ENCODE measurements around the gene FGF19.
"Not testable (repeated sequence)": the region's sequence is repeated elsewhere in the genome, so short reads cannot be mapped to it uniquely, and the experiment has no call there.

FGF19 gene

DNA sequence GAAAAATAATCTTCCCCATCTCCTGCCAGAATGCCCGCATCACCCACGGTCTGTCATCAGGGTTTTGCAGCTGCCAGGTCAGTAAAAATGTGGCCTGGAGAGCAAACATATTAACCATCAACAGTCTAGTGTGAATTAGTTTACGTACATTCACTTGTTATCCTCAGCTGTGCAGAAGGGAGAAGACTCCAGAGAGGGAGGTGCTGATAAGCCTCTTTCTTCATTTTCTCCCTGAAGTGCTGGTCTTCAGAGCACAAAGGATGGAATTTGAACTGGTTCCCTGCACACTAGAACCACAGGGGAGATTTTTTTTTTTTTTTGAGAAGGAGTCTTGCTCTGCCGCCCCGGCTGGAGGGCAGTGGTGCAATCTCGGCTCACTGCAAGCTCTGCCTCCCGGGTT lies 8.2 kb downstream of the FGF19 start:
- no peak for DNase-seq

DNA sequence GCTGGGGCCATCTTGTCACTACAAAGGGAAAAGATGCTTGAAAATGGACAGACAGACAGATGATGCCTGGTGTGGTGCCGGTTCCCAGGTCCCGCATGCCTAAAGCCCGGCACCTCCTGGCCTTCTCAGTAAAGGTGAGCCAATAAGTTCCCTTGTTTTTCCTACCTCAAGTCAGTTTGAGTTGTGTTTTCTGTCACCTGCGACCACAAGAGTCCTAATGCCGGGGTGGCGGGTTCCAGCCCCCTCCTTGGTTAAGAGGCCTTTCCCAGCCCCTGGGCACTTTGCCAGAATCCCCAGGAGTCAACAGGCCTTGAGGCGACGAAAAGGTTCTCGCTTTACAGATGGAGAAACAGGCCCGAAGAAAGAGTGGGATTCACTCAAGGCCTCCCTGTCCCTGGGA lies 9.0 kb downstream of the FGF19 start:
- DNase-seq = no peak

DNA sequence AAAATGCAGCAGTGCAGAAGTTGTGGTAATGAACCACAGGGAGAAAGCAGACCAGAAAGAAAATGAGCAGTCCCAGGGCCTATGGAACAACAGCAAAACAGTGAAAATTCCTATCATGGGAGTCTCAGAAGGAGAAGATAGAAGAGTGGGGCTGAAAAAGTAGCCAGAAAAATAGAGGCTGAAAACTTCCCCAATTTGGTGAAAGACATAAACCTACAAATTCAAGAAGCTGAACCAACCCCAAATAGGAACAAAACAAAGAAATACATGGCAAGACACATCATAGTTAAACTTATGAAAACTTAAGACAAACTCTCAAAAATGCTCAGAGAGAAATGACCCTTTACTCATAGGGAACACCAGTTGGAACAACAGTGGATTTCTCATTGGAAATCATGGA lies 11.4 kb downstream of the FGF19 start:
- DNase-seq = no peak

DNA sequence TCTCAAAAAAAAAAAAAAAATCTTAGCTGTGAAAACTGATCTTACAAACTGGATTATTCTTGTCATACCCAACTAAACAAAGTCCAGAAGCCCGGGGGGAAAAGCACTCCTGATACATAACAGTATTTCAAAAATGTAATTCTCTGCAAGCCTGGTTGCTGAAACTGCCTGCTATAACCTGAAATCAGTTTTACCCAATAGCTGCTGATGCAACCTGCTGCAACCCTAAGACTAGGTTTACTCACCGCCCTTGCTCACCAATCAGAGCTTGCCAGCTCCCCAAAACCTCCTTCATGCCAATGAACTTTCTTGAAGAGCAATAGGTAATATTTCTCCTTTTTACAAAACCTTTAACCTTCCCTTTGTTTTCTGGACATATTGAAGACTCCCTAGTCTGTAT lies 12.4 kb downstream of the FGF19 start:
- no peak for DNase-seq

DNA sequence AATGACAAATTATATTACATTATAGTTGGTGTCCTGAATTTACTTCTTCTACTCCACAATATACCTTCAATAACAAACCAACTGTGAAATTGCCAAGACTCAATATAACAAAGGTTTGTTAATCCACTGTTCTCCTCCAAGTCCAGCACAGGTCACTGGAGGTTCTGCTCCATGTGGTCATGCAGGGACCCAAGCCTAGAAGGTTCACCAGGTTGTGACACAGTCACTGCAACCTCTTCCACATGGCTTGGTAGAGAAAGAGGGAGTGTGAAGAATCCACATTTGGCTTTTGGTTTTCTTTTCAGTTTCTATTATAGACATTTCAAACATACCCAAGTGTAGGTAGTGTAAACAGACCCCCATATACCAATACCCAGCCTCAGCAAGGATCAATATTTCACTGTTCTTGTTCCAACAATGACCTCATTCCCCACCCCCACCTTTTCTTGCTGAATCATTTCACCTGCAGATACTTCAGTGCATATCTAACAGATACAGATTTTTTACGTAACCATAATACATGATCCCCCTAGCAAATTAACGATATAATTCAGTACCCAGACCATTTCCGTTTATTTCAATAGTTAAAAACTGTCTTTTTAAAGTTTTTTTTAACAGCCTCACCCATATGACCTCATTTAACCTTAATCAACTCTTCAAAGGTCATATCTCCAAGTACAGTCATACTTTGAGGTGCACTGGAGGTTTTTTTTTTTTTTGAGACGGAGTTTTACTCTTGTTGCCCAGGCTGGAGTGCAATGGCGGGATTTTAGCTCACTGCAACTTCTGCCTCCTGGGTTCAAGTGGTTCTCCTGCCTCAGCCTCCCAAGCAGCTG lies 14.1 kb downstream of the FGF19 start:
- DNase-seq = no peak

DNA sequence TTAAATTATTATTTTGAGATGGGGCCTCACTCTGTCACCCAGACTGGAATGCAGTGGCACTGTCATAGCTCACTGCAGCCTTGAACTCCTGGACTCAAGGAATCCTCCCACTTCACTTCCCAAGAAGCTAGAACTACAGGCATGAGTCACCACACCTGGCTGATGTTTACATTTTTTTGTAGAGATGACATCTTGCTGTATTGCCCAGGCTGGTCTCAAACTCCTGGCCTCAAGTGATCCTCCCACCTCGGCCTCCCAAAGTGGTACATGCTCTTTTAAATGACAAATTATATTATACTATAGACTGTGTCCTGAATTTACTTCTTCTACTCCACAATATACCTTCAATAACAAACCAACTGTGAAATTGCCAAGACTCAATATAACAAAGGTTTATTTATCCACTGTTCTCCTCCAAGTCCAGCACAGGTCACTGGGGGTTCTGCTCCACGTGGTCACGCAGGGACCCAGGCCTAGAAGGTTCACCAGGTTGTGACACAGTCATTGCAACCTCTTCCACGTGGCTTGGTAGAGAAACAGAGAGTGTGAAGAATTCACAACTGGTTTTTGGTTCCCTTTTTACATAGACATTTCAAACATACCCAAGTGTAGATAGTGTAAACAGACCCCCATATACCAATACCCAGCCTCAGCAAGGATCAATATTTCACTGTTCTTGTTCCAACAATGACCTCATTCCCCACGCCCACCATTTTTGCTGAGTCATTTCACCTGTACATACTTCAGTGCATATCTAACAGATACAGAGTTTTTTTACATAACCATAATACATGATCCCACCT lies 15.7 kb downstream of the FGF19 start:
- not testable (repeated sequence) for DNase-seq

DNA sequence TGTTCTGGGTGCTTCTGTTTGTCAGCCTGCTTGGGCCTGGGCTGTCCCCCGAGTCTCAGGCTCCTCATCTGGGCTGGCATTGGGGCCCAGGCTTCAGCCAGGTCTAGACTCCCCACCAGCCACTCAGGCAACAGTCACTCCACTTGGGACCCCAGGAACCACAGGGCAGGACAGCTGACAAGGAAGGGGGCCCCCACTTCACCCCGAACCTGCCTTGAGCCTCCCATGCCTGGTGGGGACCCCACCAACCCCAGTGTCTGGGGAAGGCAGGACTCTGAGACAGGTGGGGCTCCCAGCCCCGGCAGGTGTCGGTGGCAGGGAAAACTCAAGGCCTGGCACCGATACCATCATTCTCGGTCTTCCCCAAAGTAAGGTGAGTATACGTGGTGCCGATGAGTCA lies 17.0 kb downstream of the FGF19 start:
- DNase-seq = no peak

DNA sequence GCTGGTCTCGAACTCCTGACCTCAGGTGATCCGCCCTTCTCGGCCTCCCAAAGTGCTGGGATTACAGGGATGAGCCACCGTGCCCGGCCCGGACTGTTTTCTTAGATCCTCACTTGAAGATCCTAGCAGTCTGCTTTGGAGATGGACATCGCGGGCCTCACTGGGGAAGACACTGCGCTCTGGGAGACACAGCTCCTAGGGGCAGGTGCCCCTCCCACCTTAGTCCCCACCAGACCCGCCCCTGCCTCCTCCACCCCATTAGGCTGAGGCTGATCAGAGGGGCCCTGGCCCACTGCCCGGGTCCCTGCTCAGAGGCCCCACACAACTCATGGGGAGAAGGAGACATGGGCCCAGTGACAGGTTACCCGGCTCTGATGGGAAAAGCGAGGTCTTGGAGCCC lies 17.4 kb downstream of the FGF19 start:
- DNase-seq = no peak

DNA sequence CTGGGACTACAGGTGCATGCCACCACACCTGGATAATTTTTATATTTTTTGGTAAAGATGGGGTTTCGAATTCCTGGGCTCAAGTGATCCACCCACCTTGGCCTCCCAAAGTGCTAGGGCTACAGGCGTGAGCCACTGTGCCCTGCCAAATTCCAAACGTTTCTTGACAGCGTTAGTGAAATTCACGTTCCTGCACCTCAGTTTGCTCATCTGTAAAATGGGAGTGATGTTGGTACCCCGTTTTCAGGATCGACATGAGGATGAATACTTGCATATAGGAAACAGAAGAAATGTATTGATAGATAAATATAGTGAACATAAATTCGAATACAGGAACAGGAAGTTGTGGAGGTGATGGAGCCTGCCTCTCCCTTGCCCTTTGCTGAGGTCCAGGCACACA lies 18.5 kb downstream of the FGF19 start:
- DNase-seq = no peak

DNA sequence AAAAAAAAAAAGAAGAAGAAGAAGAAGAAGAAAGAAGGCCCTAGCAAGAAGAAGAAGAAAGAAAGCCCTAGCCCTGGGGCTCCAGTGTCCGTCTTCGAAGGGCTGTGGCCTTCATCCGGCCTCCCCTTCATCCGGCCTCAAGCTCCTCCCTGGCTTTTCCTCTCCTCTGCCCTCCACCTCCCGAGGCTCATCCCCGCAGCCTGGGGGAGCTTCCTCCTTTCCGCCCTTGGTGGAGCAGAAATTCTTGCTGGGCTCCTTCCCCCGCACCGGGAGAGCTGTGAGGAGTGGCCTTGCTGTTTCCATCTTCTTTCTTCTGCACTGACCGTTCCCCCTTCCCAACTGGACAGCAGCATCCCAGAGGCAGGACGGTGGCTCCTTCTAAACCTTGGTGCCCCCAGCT lies 19.2 kb downstream of the FGF19 start:
- no peak for DNase-seq

DNA sequence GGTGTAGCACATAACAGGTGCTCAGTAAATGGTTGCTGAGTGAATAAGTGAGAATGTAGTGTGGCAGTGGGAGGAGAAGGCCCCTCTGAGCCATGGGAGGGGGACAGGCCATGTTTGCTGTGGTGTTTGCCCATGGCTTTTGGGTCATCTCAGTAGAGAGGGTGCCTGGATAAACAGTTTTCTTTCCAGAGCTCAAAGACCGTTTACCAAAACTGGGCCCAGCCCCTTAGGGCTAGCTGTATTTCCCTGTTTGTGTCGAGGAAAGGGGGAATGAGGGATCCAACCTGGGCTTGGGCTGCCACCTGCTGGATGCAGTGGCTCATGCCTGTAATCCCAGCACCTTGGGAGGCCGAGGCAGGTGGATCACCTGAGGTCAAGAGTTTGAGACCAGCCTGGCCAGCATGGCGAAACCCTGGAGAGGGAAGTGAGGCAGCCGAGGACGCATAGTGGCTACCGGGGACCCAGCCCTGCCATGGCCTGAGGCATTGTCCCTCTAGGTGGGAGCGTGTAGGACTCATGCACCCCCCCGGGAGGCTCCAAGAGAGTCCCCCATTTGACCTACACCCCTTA lies 20.0 kb downstream of the FGF19 start:
- no peak for DNase-seq

DNA sequence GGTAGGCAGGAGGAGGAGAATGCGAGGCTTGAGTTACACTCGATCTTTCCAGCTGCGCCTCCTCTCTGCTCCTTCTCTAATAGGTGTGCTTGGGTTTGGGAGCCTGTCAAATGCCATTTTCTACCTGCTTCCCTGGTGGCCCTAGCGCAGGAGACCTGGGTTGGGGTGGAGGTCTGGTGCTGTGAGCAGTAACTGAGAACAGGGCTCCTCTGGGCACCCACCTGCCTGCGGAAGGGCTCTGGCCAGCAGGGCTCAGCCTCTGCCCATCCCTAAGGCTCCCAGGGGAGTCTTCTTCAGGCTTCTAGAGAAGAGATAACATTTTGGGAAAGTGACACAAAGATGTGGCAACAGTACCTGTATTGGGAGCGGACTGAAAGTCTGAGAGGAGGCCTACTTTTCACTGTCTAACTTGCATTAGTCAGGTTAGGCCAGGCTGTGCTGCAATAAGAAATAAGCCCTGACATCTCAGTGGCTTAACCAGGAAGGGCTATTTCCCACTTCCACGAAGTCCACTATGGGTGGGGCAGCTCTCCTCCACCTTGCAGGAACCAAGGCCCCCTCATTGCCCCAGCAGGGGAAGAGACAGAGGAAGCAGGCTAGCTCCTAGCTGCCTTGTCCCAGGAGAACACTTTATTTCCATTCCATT lies 21.0 kb downstream of the FGF19 start:
- DNase-seq = no peak

DNA sequence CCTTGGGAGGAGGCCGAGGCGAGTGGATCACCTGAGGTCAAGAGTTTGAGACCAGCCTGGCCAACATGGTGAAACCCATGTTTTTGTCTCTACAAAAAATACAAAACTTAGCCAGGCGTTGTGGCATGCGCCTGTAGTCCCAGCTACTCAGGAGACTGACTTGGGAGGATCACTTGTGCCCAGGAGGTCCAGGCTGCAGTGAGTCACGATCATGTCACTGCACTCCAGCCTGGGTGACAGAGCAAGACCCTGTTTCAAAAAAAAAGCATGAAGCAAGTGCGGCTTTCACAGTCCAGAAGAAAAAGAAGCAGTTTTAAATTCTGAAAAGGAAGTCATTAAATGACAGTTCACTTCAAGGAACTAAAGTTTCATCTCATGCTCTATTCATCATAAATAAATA lies 21.6 kb downstream of the FGF19 start:
- no peak for DNase-seq

DNA sequence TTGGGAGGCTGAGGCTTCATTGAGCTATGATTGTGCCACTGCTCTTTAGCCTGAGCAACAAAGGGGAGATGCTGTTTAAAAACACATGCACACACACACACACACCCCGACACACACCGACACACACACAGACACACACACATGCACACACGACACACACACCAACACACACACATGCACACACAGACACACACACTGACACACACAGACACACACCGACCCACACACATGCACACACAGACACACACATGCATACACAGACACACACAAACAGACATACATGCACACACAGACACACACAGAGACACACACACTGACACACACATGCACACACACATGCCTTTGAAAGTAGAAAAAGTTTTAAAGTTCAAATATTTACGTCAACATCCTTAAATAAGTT lies 23.1 kb downstream of the FGF19 start:
- no peak for DNase-seq

DNA sequence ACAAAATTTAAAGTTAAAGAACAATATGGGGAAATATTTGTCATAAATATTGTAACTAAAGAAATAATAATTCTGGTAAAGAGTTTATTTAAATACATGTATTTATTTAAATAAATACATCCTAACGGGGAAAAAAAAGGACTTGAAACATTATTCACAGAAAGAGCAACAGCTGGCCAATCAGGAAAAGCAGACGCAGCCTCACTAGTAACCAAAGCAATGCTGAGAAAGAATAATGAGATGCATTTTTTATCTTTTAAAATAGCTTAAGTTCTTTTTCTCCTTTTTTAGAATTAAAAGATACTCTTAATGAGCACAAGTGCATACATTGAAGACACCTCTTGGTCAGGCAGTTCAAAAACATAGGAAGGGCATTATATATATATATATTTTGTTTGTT lies 26.1 kb downstream of the FGF19 start:
- no peak for DNase-seq

DNA sequence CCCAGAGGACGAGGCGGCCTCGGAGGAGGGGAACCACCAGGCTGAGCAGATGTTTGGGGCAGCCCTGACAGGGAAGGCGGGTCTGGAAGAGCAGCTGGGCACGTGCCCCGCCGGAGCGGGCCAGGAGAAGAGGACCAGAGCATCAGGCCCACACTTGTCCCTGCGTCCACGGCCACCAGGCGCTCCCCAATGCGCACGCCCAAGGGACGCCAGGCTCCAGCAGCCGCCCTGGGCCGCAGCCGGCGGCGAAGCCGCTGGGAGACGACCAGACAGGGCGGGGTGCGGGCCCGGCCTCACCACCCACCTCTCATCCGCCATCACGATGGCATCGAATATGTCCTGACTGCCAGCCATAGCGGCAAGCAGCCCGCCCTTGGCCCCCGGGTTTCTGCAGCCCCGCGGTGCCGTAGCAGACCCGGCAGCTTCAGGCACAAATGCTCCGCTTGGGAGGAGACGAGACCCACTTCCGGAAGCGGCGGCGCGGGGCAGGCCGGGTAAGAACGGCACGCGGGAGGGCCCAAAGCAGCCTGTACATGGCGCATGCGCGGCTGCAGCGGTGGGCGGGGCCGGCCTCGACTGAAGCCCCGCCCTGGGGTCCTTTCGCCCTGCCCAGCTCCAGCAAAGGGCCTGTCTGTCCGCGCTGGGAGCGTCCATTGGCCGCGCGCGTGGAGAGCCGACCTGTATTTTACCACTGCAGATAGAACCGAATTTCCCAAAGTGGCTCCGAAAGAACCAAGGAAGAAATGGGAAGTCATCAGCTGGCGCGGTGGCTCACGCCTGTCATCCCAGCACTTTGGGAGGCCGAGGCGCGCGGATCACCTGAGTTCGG lies 28.7 kb downstream of the FGF19 start, which contains the start of gene LTO1:
TSS of gene LTO1 (minus strand) at position 468 of the 829 bp plus-strand sequence. CDS start at position 354, 114 bp downstream.
- DNase-seq = peak; percentile 92

DNA sequence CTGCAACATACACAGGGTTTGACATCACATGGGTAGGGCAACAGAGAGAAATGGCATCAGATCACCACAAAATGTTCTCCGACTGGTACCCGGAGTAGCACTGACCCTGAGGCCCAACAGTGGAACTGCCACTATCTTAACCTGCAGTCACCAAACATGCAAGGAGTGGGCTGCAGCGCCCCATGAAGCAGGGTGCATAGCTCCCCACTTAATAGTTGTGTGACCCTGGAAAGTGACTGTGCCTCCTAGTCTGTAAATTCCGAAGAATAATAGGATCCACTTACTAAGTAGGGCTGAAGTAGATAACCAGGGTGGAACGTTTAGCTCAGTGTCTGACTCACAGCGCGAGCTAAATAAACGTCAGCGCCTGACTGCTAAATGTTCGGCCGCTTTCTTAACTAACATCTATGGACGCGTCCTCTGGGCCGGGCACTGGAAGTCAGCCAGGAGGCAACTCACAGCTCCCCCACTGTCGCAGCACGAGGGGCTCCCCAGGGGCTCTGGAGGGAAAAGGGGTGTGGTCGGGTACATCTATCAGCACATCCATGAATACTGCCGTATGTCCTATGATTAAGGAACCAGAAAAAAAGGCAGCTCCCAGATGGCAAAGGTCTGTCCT lies 29.4 kb downstream of the FGF19 start:
- DNase-seq = no peak

DNA sequence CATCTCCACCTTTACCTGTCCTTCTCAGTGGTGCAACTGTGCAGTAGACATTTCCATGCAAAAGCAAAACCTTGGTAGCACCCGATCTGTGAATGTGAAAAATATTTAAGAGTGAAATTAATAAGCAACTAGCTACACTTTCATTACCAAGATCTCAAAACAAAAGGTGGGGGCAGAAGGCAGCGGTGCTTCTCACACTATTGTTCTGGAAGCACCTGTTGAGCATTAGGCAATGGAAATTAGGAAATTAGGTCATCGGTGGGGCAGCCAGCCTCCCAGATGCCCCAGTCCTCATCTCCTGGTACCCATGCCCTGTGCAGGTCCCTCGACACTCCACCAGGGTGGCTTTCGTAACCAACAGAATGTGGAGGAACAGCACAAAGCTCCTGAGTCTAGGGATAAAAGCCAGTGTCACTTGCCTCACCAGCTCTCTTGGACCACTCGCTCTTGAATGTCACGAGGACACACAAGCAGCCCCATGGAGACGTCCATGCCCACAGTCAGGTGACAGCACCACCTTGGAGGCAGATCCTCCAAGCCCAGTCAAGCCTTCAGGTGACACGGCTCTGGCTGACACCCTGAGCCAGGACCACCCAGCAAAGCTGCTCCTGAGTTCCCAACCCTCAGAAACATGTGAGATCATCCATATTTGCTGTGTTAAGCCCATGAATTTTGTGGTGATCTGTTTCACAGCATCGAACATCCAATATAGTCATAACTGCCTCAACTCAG lies 31.9 kb downstream of the FGF19 start:
- no peak for DNase-seq

DNA sequence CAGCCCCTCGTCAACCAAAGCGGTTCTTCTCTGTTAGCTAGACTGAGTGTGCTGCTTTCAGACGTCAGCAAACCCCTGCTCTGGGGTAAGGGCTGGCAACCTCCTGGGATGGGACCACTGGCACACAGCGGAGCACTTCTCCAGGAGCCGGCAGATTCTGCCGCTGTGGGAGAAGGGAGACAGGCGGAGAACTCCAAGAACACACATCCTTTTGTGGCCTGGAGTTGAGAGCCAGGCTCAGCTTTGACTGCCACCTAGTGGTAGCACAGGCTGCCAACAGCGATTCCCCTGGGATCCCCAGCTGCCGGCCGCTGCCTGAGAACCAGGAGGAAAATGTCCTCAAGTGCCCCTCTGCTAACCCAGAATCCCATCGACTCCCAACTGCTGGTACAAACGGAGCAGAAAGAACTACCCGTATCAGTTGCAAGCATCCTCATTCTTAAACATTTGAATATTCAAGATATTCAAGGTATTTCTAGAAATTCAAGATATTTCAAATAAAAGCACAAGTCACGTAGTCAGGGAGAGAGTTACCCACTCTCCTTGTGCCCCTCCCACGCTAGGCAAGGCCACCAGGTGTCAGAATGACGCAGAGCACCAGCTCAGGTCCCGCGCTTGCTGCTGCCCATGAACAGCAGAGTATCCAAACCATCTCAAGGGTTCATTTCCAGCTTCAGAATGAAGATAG lies 33.5 kb downstream of the FGF19 start:
- peak; percentile 36 for DNase-seq

DNA sequence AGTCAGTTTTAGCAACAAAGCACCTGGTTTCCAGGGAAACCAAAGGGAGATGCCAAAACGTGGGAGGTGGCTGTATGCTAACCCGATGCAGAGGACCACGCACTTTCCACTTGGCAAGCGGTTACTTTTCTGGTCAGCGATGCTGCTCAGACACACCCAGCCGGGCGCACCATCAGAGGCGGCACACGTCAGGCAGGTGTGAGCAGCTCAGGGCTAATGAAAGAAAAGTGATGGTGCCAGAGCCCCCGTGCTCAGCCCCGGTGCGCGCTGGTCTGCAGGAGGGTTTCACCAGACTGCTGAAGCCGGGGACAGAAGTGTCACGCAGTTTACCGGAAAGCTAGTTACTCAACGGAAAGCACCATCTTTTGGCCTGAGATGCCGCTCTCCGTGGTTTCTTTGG lies 34.3 kb downstream of the FGF19 start:
- DNase-seq = no peak
